HEK293 (cell line): ENCODE results near the gene PRC1.

Source experiments
- AEBP2 ChIP-seq: fragments of 450-650 bp; formaldehyde crosslinking; IDR thresholded peaks from 2 replicates; pipeline ENCODE4 v1.5.1; 2016; ENCODE audit warnings: missing biosample characterization, missing genetic modification characterization, borderline replicate concordance
- ATF2 ChIP-seq: fragments of 450-650 bp; formaldehyde crosslinking; IDR thresholded peaks from 2 replicates; pipeline ENCODE4 v1.5.1; 2016; ENCODE audit warnings: missing biosample characterization, missing genetic modification characterization, low read depth
- KLF8 ChIP-seq: fragments of 450-650 bp; formaldehyde crosslinking; IDR thresholded peaks from 2 replicates; pipeline ENCODE4 v1.5.1; 2016; ENCODE audit warnings: missing biosample characterization, missing genetic modification characterization
- MEIS1 ChIP-seq: sonication (generic); formaldehyde crosslinking; IDR thresholded peaks from 2 replicates; pipeline ENCODE4 v1.8.1; 2022; ENCODE audit warnings: missing genetic modification reagents, mild to moderate bottlenecking, borderline replicate concordance
- OVOL3 ChIP-seq: fragments of 450-650 bp; formaldehyde crosslinking; IDR thresholded peaks from 2 replicates; pipeline ENCODE4 v1.5.1; 2016; ENCODE audit warnings: missing biosample characterization, missing genetic modification characterization
- PRDM1 ChIP-seq: fragments of 450-650 bp; formaldehyde crosslinking; IDR thresholded peaks from 2 replicates; pipeline ENCODE4; 2016; ENCODE audit warnings: missing biosample characterization, missing genetic modification characterization
- ZBTB11 ChIP-seq: fragments of 450-650 bp; formaldehyde crosslinking; conservative IDR thresholded peaks from 2 replicates; pipeline ENCODE4 v1.5.1; 2016; ENCODE audit warnings: low read depth, missing biosample characterization, missing genetic modification characterization
- ZBTB44 ChIP-seq: fragments of 450-650 bp; IDR thresholded peaks from 2 replicates; pipeline ENCODE4 v1.5.1; 2018; ENCODE audit warnings: missing biosample characterization, mild to moderate bottlenecking, missing genetic modification characterization
- ZNF10 ChIP-seq: fragments of 450-650 bp; formaldehyde crosslinking; IDR thresholded peaks from 2 replicates; pipeline ENCODE4 v1.5.1; 2017; ENCODE audit warnings: missing biosample characterization, missing genetic modification characterization
- ZNF18 ChIP-seq: fragments of 450-650 bp; formaldehyde crosslinking; IDR thresholded peaks from 2 replicates; pipeline ENCODE4 v1.5.1; 2016; ENCODE audit warnings: missing biosample characterization, missing genetic modification characterization
- ZNF266 ChIP-seq: fragments of 450-650 bp; formaldehyde crosslinking; IDR thresholded peaks from 2 replicates; pipeline ENCODE4 v1.5.1; 2016; ENCODE audit warnings: missing biosample characterization, missing genetic modification characterization, low read depth
- ZNF280D ChIP-seq: fragments of 450-650 bp; formaldehyde crosslinking; IDR thresholded peaks from 2 replicates; pipeline ENCODE4 v1.5.1; 2016; ENCODE audit warnings: missing biosample characterization, missing genetic modification characterization
- ZNF366 ChIP-seq: fragments of 450-650 bp; formaldehyde crosslinking; conservative IDR thresholded peaks from 2 replicates; pipeline ENCODE4 v1.5.1; 2016; ENCODE audit warnings: missing biosample characterization, missing genetic modification characterization
- ZNF404 ChIP-seq: fragments of 450-650 bp; formaldehyde crosslinking; IDR thresholded peaks from 2 replicates; pipeline ENCODE4 v1.5.1; 2017; ENCODE audit warnings: missing biosample characterization, missing genetic modification characterization
- ZNF423 ChIP-seq: fragments of 450-650 bp; formaldehyde crosslinking; IDR thresholded peaks from 2 replicates; pipeline ENCODE4 v1.5.1; 2016; ENCODE audit warnings: missing biosample characterization, missing genetic modification characterization
- ZNF488 ChIP-seq: fragments of 450-650 bp; formaldehyde crosslinking; IDR thresholded peaks from 2 replicates; pipeline ENCODE4 v1.5.1; 2016; ENCODE audit warnings: missing biosample characterization, missing genetic modification characterization
- ZNF501 ChIP-seq: fragments of 450-650 bp; formaldehyde crosslinking; IDR thresholded peaks from 2 replicates; pipeline ENCODE4 v1.5.1; 2016; ENCODE audit warnings: missing biosample characterization, missing genetic modification characterization
- ZNF549 ChIP-seq: fragments of 450-650 bp; IDR thresholded peaks from 2 replicates; pipeline ENCODE4 v1.5.1; 2018; ENCODE audit warnings: missing biosample characterization, missing genetic modification characterization, mild to moderate bottlenecking, inconsistent platforms, moderate library complexity
- ZNF585B ChIP-seq: fragments of 450-650 bp; formaldehyde crosslinking; IDR thresholded peaks from 2 replicates; pipeline ENCODE4 v1.5.1; 2016; ENCODE audit warnings: missing biosample characterization, missing genetic modification characterization
- ZNF660 ChIP-seq: fragments of 450-650 bp; IDR thresholded peaks from 2 replicates; pipeline ENCODE4 v1.5.1; 2018; ENCODE audit warnings: missing biosample characterization, mild to moderate bottlenecking, missing genetic modification characterization
- ZNF776 ChIP-seq: fragments of 450-650 bp; formaldehyde crosslinking; IDR thresholded peaks from 2 replicates; pipeline ENCODE4 v1.5.0; 2017; ENCODE audit warnings: missing biosample characterization, missing genetic modification characterization, borderline replicate concordance
- ZSCAN16 ChIP-seq: fragments of 450-650 bp; formaldehyde crosslinking; IDR thresholded peaks from 2 replicates; pipeline ENCODE4 v1.5.1; 2016; ENCODE audit warnings: missing biosample characterization, missing genetic modification characterization
- ZSCAN30 ChIP-seq: fragments of 450-650 bp; IDR thresholded peaks from 2 replicates; pipeline ENCODE4 v1.5.1; 2018; ENCODE audit warnings: missing biosample characterization, mild to moderate bottlenecking, missing genetic modification characterization, moderate library complexity

Gene PRC1

GRCh38 chr15:90954712-90955623 lies 39.4 kb downstream of the PRC1 start, which contains the start of gene RCCD1 (continued):
- TF ChIP-seq ZNF423 (tag by site-specific recombination) (no peak; the same call in 1 of the 2 replicates), ZSCAN30 (tag by site-specific recombination) (peak; percentile 95), ZBTB44 (tag by site-specific recombination) (peak; percentile 25; the same call in 1 of the 2 replicates), ZNF549 (tag by site-specific recombination) (no peak), AEBP2 (no peak), ATF2 (tag by site-specific recombination) (peak; percentile 80), ZBTB11 (tag by site-specific recombination) (peak; percentile 76), ZNF404 (no peak), ZNF10 (tag by site-specific recombination) (peak; percentile 31; the same call in 1 of the 2 replicates), KLF8 (tag by site-specific recombination) (peak; percentile 98), ZSCAN16 (tag by site-specific recombination) (0 out of 2 replicates have a peak, but pooled peaks have one; percentile 15), ZNF501 (tag by site-specific recombination) (peak; percentile 96), ZNF488 (tag by site-specific recombination) (no peak), OVOL3 (tag by site-specific recombination) (peak; percentile 34; the same call in 1 of the 2 replicates), ZNF585B (no peak), PRDM1 (tag by site-specific recombination) (no peak), ZNF266 (tag by site-specific recombination) (no peak), ZNF660 (peak; percentile 67), MEIS1 (no peak), ZNF18 (tag by site-specific recombination) (no peak), ZNF776 (tag by site-specific recombination) (no peak), ZNF366 (tag by site-specific recombination) (no peak), ZNF280D (tag by site-specific recombination) (peak; percentile 46; the same call in 1 of the 2 replicates)
